Suprapubic skin (tissue), 4 donors: ENCODE data around the gene PRXL2B. TPM values are rescaled to one million over a fixed set of nuclear protein-coding genes. Genes with fewer than 3 reads are reported as not detected.

Experiments
- DNase-seq, 2 donors: peaks; one replicate each; pipeline ENCODE4 v3.0.0-alpha.2; 2019; ENCODE audit warnings: low spot score in 2 of 2
- H3K27ac ChIP-seq: fragments of 200-600 bp; sonication (generic); one replicate; pipeline ENCODE4 v1.5.1; 2019
- H3K27me3 ChIP-seq: fragments of 200-600 bp; sonication (generic); one replicate; pipeline ENCODE4 v1.5.1; 2019
- H3K36me3 ChIP-seq: fragments of 200-600 bp; sonication (generic); one replicate; pipeline ENCODE4 v1.5.1; 2019
- H3K4me1 ChIP-seq: fragments of 200-600 bp; sonication (generic); one replicate; pipeline ENCODE4 v1.5.1; 2019
- H3K4me3 ChIP-seq: fragments of 200-600 bp; sonication (generic); one replicate; pipeline ENCODE4 v1.5.1; 2019; ENCODE audit warnings: mild to moderate bottlenecking
- H3K9me3 ChIP-seq: fragments of 200-600 bp; sonication (generic); one replicate; pipeline ENCODE4 v1.5.1; 2019
- EP300 ChIP-seq: sonication (generic); formaldehyde crosslinking; IDR thresholded peaks from one replicate; pipeline ENCODE4 v1.6.1; 2017; ENCODE audit warnings: antibody characterized with exemption
- POLR2A ChIP-seq, 2 donors: fragments of 450-650 bp; IDR thresholded peaks; one replicate each; pipeline ENCODE4 v1.6.1; 2017; ENCODE audit warnings: antibody characterized with exemption in 2 of 2, mild to moderate bottlenecking in 2 of 2, moderate library complexity in 2 of 2
- POLR2AphosphoS5 ChIP-seq, 3 donors: sonication (generic); formaldehyde crosslinking; IDR thresholded peaks; one replicate each; pipeline ENCODE4 v1.6.1; 2017; ENCODE audit warnings: antibody characterized with exemption in 3 of 3
- WGBS: methylation state at CpG from one replicate; pipeline ENCODE4 v1.1.5; 2018; 5-methylcytosine and 5-hydroxymethylcytosine counted together
- total RNA-seq, 4 donors: library from RNA; depleted of rRNA; stranded (reverse); fragments of >200 nt; gene quantifications; one replicate each; pipeline ENCODE4 v1.1.0, GENCODE V29; 2016
- TF ChIP-seq, protein P1 (sequence below), 2 donors: fragments of 200-600 bp in 1 of 2; fragments of 450-650 bp in 1 of 2; sonication (generic) in 1 of 2; IDR thresholded peaks; one replicate each; pipeline ENCODE4 v1.5.1; 2016 to 2019; ENCODE audit warnings: antibody characterized with exemption in 2 of 2, mild to moderate bottlenecking in 1 of 2, moderate library complexity in 1 of 2

PRXL2B gene
- total RNA-seq, 4 donors from 2014 or later, result 9.7 to 16.3 (median 10.7) TPM

- H3K4me3 ChIP-seq, result no peak overlapping the region
- peaks cover 34% of the 10 kb centered on the region for H3K4me1 ChIP-seq
- DNase-seq, result no peak
- no peaks in the 10 kb centered on the region for H3K27me3 ChIP-seq
- 83% methylated on average over 7 of the region's 7 CpGs for WGBS
- no peaks in the 10 kb centered on the region for H3K36me3 ChIP-seq
- no peak overlapping the region for H3K27ac ChIP-seq
- TF ChIP-seq, protein P1, sequence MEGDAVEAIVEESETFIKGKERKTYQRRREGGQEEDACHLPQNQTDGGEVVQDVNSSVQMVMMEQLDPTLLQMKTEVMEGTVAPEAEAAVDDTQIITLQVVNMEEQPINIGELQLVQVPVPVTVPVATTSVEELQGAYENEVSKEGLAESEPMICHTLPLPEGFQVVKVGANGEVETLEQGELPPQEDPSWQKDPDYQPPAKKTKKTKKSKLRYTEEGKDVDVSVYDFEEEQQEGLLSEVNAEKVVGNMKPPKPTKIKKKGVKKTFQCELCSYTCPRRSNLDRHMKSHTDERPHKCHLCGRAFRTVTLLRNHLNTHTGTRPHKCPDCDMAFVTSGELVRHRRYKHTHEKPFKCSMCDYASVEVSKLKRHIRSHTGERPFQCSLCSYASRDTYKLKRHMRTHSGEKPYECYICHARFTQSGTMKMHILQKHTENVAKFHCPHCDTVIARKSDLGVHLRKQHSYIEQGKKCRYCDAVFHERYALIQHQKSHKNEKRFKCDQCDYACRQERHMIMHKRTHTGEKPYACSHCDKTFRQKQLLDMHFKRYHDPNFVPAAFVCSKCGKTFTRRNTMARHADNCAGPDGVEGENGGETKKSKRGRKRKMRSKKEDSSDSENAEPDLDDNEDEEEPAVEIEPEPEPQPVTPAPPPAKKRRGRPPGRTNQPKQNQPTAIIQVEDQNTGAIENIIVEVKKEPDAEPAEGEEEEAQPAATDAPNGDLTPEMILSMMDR (IDR thresholded peaks at IDR 0.05), result no peak
- no peak for TF ChIP-seq EP300
- no peak for TF ChIP-seq POLR2AphosphoS5 (IDR thresholded peaks at IDR 0.05)
- TF ChIP-seq POLR2A (IDR thresholded peaks at IDR 0.05), result no peak
- no peaks in the 10 kb centered on the region for H3K9me3 ChIP-seq
Measured at GRCh38 chr1:2582391-2582790, 4.2 kb upstream of the PRXL2B start.

DNA sequence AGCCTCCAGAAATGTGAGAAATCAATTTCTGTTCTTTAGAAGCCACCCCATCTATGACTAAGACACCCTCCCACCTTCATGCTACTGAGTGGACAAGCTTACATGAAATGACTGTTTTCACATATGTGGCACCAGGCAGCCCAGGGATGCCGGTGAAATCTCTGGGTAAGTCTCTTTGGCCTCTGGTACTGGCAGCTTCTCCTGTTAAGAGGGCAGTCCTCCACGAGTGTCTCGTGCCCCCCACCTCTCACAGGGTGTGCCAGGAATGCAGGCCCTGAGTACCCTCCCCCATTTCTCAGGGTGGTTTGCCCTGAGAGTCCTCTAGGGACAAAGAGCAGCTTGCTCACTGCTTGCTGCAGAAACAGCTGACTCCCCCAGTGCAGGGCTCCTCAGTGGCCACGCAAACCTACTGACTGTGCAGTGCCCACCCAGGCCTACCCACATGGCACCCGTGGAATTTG lies 3.2 kb upstream of the PRXL2B start:
- 40% methylated on average over 1 of the region's 5 CpGs for WGBS
- Histone ChIP-seq H3K9me3 (no peaks in the 10 kb centered on the region), H3K27ac (no peak overlapping the region), H3K4me1 (peaks cover 35% of the 10 kb centered on the region), H3K4me3 (no peak overlapping the region), H3K36me3 (no peaks in the 10 kb centered on the region), H3K27me3 (no peaks in the 10 kb centered on the region)
- TF ChIP-seq, protein P1 (IDR thresholded peaks at IDR 0.05), result no peak
- no peak for TF ChIP-seq POLR2A (IDR thresholded peaks at IDR 0.05)
- no peak for TF ChIP-seq EP300
- TF ChIP-seq POLR2AphosphoS5 (IDR thresholded peaks at IDR 0.05), result no peak
- DNase-seq, result no peak

DNA sequence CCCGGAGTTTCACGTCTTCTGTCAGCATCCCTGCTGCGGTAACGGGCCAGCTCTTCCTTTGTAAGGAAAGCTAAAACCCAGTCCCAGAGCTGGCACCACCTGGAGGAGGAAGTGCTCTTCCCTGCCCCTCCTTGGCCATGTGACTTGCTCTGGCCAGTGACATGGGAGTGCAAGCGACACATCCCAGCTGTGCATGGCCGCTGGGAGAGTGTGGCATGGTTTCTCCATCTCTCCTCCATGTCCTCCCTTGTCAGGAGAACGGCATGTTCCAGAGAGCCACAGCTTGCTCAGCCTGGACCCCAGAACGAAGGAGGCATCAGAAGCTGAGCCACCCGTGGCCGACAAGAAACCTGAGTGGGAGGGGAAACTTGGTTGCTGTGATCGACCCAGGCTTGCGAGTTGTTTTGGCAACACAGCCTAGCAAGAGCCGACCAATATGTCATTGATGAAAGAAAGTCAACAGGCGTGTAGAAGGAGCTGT lies 2.7 kb upstream of the PRXL2B start:
- Histone ChIP-seq H3K9me3 (no peaks in the 10 kb centered on the region), H3K36me3 (no peaks in the 10 kb centered on the region), H3K27ac (no peak overlapping the region), H3K27me3 (no peaks in the 10 kb centered on the region), H3K4me1 (peaks cover 34% of the 10 kb centered on the region), H3K4me3 (no peak overlapping the region)
- TF ChIP-seq POLR2A (IDR thresholded peaks at IDR 0.05) (no peak), EP300 (no peak), POLR2AphosphoS5 (IDR thresholded peaks at IDR 0.05) (no peak)
- TF ChIP-seq, protein P1 (IDR thresholded peaks at IDR 0.05), result no peak
- 61% methylated on average over 14 of the region's 14 CpGs for WGBS
- DNase-seq, result no peak

DNA sequence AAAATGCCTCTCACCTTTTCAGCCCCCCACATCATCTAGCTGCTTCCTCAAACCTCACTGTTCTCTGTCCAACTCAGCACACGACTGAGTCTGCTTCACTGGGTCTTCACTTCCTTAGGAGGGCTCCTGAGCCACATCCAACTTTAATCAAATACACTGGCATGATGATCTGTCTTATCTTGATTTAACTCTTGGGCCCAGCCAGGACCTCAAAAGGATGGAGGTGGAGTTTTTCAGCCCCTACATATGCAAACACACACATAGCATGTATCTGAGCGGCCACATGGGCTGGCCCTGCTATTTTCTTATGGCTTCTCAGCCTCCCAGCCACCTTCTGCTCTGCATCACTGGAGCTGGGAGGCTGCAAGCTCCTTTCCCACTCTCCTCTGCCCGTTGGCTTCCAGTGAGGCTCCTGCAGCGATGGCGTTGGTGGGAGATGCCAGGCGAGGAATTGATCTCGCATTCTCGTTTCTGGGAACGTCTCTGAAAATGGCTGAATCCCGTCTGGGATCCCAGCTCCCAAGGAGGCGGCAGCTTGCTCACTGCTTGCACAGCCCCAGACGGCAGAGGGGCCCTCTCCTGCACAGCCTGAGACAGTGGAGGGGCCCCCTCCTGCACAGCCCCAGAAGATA lies 1.8 kb upstream of the PRXL2B start:
- 20% methylated on average over 11 of the region's 12 CpGs for WGBS
- peaks cover 34% of the 10 kb centered on the region for H3K4me1 ChIP-seq
- H3K36me3 ChIP-seq, result no peaks in the 10 kb centered on the region
- peak overlapping the region; percentile 96 for H3K27ac ChIP-seq
- TF ChIP-seq POLR2A (IDR thresholded peaks at IDR 0.05) (no peak), POLR2AphosphoS5 (IDR thresholded peaks at IDR 0.05) (no peak), EP300 (no peak)
- TF ChIP-seq, protein P1 (IDR thresholded peaks at IDR 0.05), result no peak
- no peaks in the 10 kb centered on the region for H3K27me3 ChIP-seq
- peak overlapping the region; percentile 83 for H3K4me3 ChIP-seq
- no peaks in the 10 kb centered on the region for H3K9me3 ChIP-seq
- DNase-seq, result no peak

- DNase-seq, result no peak
- peak overlapping the region; percentile 96 for H3K27ac ChIP-seq
- H3K27me3 ChIP-seq, result no peaks in the 10 kb centered on the region
- H3K4me3 ChIP-seq, result peak overlapping the region; percentile 83
- WGBS, result 7% methylated on average over 21 of the region's 28 CpGs
- no peaks in the 10 kb centered on the region for H3K36me3 ChIP-seq
- TF ChIP-seq EP300 (no peak), POLR2A (IDR thresholded peaks at IDR 0.05) (peak; percentile 20 to 39)
- H3K4me1 ChIP-seq, result peaks cover 34% of the 10 kb centered on the region
- H3K9me3 ChIP-seq, result no peaks in the 10 kb centered on the region
Measured at GRCh38 chr1:2585318-2586092, 1.1 kb upstream of the PRXL2B start.
